Measurements from ENCODE around the gene CENPQ. TPM values are rescaled to one million over a fixed set of nuclear protein-coding genes. Genes with fewer than 3 reads are reported as not detected.

The CENPQ gene
- total RNA-seq, 4 donors from 2014 or later = 2.4 to 4.0 (median 3.6) TPM

DNA sequence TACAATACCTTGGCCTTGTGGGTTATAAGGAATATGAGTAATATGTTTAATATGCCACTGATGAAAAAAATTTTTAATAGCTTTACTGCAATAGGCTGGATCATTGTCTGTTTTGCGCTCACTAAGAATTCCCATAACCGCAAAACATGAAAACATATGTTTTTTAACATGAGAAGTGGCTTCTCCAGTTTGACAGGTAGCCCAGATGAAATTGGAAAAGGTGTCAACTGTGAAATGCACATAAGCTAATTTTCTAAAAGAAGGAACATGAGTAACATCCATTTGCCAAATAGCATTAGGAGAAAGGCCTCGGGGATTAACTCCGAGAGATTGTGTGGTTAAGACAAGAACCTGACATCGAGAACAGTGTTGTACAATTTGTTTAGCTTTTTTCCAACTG lies 41.5 kb downstream of the CENPQ start:
- no peak overlapping the region for H3K4me3 ChIP-seq
- H3K9me3 ChIP-seq = no peaks in the 10 kb centered on the region
- 54% methylated on average over 5 of the region's 5 CpGs for WGBS
- no peak overlapping the region for H3K27ac ChIP-seq
- no peaks in the 10 kb centered on the region for H3K27me3 ChIP-seq
- H3K36me3 ChIP-seq = no peaks in the 10 kb centered on the region
- H3K4me1 ChIP-seq = no peaks in the 10 kb centered on the region
- DNase-seq (ENCODE audit: low spot score in 2 of 2) = no peak
- no peak for TF ChIP-seq POLR2AphosphoS5 (IDR thresholded peaks at IDR 0.05)
- TF ChIP-seq, protein P1, sequence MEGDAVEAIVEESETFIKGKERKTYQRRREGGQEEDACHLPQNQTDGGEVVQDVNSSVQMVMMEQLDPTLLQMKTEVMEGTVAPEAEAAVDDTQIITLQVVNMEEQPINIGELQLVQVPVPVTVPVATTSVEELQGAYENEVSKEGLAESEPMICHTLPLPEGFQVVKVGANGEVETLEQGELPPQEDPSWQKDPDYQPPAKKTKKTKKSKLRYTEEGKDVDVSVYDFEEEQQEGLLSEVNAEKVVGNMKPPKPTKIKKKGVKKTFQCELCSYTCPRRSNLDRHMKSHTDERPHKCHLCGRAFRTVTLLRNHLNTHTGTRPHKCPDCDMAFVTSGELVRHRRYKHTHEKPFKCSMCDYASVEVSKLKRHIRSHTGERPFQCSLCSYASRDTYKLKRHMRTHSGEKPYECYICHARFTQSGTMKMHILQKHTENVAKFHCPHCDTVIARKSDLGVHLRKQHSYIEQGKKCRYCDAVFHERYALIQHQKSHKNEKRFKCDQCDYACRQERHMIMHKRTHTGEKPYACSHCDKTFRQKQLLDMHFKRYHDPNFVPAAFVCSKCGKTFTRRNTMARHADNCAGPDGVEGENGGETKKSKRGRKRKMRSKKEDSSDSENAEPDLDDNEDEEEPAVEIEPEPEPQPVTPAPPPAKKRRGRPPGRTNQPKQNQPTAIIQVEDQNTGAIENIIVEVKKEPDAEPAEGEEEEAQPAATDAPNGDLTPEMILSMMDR (IDR thresholded peaks at IDR 0.05) = no peak
- TF ChIP-seq POLR2A (IDR thresholded peaks at IDR 0.05) = no peak
- TF ChIP-seq EP300 (IDR thresholded peaks at IDR 0.05) = no peak

DNA sequence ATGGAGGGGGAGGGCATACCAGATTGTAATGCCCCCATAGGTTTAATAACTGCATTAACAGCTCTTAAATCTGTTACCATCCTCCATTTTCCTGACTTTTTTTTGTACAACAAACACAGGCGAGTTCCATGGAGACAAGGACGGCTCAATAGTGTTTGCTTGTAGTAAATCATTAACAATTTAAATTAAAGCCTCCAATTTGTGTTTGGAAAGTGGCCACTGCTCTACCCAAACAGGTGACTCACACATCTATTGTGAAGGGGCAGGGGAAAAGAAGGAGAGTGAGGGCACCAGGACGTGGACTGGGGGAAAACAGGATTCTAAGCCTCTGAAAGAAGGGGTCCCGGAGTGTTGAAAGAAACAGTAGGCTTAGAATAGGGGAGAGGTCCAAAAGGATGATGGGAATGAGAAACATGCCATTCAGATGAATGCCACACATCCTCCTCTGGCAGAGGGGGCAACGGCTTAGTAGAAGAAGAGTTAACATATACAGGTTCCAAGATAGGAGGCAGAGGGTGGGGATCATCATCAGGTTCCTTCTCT lies 43.5 kb downstream of the CENPQ start:
- no peak overlapping the region for H3K27ac ChIP-seq
- H3K36me3 ChIP-seq = no peaks in the 10 kb centered on the region
- TF ChIP-seq POLR2A (IDR thresholded peaks at IDR 0.05) (no peak), POLR2AphosphoS5 (IDR thresholded peaks at IDR 0.05) (no peak), EP300 (IDR thresholded peaks at IDR 0.05) (no peak)
- TF ChIP-seq, protein P1 (IDR thresholded peaks at IDR 0.05) = no peak
- H3K4me3 ChIP-seq = no peak overlapping the region
- no peaks in the 10 kb centered on the region for H3K27me3 ChIP-seq
- H3K4me1 ChIP-seq = no peaks in the 10 kb centered on the region
- H3K9me3 ChIP-seq = no peaks in the 10 kb centered on the region
- no peak for DNase-seq (ENCODE audit: low spot score in 2 of 2)
- 83% methylated on average over 5 of the region's 5 CpGs for WGBS

DNA sequence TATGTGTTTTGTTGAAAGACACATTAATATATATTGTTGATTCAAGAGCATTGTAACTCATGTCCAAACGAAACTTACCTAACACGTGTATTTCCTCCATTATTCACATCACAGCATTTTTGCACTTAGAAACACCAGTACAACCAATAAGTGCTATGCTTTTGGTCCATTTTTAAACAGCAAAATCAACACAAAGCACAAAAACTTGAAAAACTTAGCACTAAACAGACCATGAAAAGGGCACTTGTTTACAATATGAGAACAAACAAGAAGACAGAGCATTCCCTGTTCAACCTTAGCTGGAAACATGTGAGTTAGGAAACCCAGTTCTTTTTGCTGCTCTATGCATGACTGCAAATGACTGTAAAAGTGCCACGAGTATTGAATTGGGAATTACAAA lies 46.2 kb downstream of the CENPQ start:
- no peak overlapping the region for H3K27ac ChIP-seq
- TF ChIP-seq POLR2A (IDR thresholded peaks at IDR 0.05) = no peak
- TF ChIP-seq POLR2AphosphoS5 (IDR thresholded peaks at IDR 0.05) = no peak
- TF ChIP-seq EP300 (IDR thresholded peaks at IDR 0.05) = no peak
- TF ChIP-seq, protein P1 (IDR thresholded peaks at IDR 0.05) = no peak
- H3K4me1 ChIP-seq = no peaks in the 10 kb centered on the region
- no peak overlapping the region for H3K4me3 ChIP-seq
- H3K27me3 ChIP-seq = no peaks in the 10 kb centered on the region
- no peaks in the 10 kb centered on the region for H3K36me3 ChIP-seq
- no peak for DNase-seq (ENCODE audit: low spot score in 2 of 2)
- WGBS = 78% methylated on average over 3 of the region's 3 CpGs
- no peaks in the 10 kb centered on the region for H3K9me3 ChIP-seq

DNA sequence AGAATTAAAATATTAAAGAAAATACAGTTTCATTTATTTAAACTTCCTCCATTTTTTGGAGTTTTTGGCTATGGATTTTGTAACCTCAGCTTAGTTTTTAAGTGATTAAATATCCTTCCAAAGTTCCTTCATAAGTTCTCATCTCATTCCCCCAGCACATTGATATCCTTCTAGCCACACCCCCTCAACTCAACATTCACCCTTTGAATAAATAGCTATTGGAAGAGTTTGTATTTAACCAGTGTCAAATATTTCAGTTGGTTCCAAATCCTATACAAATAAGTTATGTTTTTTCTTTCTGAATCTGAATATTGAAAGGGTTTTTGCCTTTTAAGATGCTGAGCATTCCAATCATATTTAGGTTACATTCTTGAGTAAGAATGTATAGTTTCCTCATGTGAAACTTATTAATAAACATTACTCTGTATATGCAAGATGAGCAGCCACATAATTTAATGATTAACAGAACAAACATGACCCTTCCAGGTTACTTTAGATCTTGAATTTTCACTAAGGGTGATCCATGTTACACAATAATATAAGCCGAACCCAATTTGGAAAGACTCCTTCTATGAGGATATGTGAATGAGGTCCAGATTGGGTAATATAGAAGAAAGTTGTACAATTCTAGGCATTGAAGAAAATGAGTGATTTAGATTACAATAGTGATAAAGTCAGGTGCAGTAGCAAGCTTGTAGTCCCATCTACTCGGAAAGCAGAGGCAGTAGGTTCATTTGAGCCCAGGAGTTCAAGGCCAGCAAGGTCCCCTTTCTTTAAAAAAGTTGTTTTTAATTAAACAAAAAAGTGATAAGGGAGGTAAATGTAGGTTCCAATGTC lies 50.2 kb downstream of the CENPQ start:
- no peak overlapping the region for H3K4me3 ChIP-seq
- DNase-seq (ENCODE audit: low spot score in 2 of 2) = no peak
- 70% methylated on average over 2 of the region's 2 CpGs for WGBS
- no peaks in the 10 kb centered on the region for H3K36me3 ChIP-seq
- no peak overlapping the region for H3K27ac ChIP-seq
- no peaks in the 10 kb centered on the region for H3K4me1 ChIP-seq
- H3K9me3 ChIP-seq = no peaks in the 10 kb centered on the region
- TF ChIP-seq, protein P1 (IDR thresholded peaks at IDR 0.05) = no peak
- no peak for TF ChIP-seq EP300 (IDR thresholded peaks at IDR 0.05)
- no peak for TF ChIP-seq POLR2AphosphoS5 (IDR thresholded peaks at IDR 0.05)
- no peak for TF ChIP-seq POLR2A (IDR thresholded peaks at IDR 0.05)
- no peaks in the 10 kb centered on the region for H3K27me3 ChIP-seq
